SIG-M5 treated with dmso at 0.1 percent for 504 hours (cell line): Measurements from ENCODE around the gene KRT72.
"Not testable (repeated sequence)": the region's sequence is repeated elsewhere in the genome, so short reads cannot be mapped to it uniquely, and the experiment has no call there.

Experiments used
- DNase-seq: peaks from one replicate; lab custom pipeline; 2025; ENCODE audit not compliant: unreplicated experiment; lab: John Stamatoyannopoulos, UW

Gene KRT72

DNA sequence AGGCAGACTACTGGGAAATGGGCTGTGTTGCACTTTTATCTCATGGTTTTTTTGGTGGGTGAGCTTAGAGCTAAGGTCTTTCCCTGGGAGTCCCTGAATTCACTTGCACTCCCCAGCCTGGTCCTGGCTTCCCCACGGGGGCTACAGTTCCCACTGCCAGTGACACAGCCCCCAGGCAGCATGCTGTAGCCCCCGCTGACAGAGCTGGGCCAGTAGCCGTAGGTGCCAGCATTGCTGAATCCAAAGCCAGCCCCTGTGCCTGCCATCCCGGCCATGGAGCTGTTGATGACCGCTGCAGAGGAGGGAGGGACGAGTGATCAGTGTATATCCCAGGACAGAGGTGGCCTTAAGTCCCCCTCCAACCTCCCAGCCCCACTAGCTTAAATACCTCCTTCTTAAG, 6.9 kb upstream of the KRT72 start:
- no peak for DNase-seq

DNA sequence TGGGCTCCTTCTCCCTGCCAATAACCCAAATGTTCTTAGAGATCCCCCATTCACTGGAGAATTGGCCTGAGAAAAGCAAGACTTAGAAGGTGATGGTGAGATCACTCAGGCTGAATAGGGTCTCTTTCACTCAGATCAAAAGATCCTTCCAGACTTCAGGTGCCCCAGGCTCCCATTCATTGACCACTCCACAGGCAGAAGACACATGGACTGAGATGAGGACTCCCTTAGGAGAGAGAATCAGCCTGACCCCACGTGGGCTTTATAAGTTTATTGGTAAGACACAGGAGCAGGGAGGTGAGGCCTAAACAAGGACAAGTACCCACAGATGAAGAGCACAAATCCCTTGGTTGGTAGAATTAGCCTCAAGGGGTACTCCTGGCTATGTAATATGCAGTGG, 6.1 kb upstream of the KRT72 start:
- no peak for DNase-seq

DNA sequence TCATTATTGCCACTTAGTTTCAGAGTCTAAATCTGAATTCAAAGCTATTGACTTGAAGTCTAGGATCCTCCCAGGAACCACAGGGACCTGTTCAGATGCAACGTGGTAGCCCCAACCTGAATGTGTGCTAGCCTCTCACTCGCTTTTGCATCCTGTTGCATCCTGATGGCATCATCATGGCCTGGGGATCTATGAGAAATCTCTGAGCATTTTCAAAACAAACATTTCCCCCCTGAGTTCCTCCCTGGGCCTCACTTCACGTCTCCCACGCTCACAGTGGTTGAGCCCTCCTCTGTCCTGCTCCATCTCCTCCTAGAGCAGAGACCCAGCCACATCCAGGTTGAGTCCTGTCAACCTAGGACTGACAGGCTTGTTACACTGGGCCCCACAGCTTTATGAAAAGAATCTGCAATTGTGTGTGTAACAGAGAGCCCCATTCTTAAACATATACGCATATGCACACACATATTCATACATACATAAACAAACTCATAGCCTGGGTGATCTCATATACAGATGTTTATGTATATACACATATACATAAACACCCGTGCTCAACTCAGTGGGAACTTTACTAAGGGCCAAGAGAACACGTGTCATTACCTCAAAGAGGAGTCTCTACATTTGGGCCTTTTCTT, 5.4 kb upstream of the KRT72 start:
- DNase-seq = no peak

GRCh38 chr12:52606096-52606495, 4.8 kb upstream of the KRT72 start:
- no peak for DNase-seq

DNA sequence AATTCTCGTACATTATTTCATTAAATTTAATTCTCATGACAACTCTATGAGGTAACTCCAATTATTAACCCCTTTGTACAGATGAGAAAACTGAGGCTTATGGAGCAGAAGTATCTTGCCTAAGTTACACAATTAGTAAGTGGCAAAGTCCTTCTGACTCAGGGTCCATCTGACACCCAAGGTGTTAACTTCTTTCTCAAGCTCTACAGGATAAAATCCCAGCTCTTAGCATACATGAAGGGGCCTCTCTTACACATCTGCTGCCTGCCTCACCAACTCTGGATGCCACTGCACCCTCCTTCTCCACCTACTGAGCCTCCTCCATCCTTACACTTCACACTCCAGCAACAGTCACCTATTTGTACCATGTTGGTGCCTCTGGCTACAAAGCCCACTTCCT, 4.3 kb upstream of the KRT72 start:
- DNase-seq = no peak

DNA sequence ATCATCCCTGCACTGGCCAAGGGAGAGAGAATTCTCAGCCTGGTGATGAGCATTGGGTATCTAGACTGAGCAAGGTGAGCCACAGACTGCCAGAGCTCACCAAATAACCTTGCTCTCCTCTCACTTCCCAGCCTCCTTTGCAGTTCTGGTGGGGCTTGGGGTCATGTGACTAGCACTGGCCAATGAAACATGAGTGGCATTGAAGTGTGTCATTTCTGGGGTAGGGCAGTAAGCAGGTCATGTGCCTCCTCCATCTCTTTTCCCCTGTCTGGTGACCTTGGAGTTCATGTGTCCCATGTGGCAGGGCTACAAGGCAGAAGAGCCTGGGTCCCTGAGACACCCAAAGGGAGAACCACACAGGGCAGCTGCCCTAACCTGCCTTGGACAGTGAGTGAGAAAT, 3.6 kb upstream of the KRT72 start:
- DNase-seq = no peak

GRCh38 chr12:52603314-52603713, 2.1 kb upstream of the KRT72 start:
- no peak for DNase-seq

DNA sequence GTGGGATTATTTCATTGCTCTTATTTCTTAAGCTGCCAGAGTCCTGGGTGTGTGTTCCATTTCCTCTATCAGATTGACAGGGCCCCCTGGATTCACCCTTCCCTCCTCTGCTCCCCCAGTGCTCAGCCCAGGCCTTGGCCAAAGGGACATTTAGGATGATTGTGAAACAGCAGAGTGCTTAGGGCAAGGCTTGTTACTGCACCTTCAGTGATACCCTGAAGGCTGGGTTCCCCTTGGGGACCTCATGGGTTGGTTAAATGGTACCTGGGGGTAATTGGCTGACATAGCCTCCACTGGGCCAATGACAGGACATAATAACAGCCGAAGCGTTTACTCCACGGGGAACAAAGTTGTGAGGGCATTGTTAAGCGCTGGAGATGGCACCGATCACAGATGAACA, 1.3 kb upstream of the KRT72 start:
- no peak for DNase-seq

- no peak for DNase-seq
Measured at GRCh38 chr12:52601671-52602070, 408 bp upstream of the KRT72 start.

DNA sequence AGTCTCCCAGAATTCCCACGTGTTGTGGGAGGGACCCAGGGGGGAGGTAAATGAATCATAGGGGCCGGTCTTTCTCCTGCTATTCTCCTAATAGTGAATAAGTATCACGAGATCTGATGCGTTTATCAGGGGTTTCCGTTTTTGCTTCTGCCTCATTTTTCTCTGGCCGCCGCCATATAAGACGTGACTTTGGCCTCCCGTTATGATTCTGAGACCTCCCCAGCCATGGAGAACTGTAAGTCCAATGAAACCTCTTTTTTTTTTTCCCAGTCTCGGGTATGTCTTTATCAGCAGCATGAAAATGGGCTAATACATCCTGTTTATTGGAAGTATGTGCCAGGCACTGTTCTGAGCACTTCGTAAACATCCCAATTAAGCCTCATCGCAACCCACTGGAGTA, 788 bp downstream of the KRT72 start:
- DNase-seq = no peak

DNA sequence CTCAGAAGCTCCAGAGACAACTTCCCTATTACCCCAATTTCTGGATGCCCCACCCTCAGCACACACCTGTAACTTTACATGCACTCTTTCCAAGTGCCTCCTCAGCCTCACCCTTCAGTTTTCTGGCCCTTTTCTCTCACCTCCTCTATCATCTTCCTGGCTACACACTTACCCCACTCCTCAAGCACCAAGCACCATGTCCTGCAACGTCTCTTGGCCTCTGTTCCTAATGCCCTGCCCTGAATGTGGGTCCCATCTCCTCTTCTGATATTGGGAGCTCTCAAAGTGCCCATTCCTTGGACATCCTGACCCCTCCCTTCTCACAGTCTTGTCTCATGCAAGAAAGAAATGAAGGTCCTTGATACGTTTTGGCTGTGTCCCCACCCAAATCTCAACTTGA, 1.2 kb downstream of the KRT72 start:
- DNase-seq = no peak

DNA sequence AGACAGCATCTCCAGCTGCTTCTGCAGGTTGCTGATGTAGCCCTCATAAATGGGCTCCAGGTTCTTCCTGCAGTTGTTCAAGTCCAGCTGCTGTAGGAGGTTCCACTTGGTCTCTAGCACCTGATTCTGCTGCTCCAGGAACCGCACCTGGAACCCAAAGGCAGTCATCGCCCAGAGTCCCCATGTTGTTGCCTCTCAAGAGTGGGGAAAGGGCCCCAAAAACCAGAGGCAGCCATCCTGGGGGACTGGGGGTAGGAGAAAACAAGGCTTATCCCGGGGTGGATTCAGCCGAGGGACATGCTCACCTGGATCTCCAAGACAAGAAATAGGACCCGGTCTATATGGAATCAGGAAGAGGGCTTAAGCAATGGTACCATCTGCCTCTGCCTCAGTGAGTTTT, 2.3 kb downstream of the KRT72 start:
- DNase-seq = no peak

DNA sequence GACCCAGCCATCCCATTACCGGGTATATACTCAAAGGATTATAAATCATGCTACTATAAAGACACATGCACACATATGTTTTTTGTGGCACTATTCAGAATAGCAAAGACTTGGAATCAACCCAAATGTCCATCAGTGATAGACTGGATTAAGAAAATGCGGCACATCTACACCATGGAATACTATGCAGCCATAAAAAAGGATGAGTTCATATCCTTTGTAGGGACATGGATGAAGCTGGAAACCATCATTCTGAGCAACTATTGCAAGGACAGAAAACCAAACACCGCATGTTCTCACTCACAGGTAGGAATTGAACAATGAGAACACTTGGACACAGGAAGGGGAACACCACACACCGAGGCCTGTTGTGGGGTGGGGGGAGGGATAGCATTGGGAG, 7.0 kb downstream of the KRT72 start:
- DNase-seq = not testable (repeated sequence)

GRCh38 chr12:52591521-52591920, 9.7 kb downstream of the KRT72 start:
- no peak for DNase-seq

DNA sequence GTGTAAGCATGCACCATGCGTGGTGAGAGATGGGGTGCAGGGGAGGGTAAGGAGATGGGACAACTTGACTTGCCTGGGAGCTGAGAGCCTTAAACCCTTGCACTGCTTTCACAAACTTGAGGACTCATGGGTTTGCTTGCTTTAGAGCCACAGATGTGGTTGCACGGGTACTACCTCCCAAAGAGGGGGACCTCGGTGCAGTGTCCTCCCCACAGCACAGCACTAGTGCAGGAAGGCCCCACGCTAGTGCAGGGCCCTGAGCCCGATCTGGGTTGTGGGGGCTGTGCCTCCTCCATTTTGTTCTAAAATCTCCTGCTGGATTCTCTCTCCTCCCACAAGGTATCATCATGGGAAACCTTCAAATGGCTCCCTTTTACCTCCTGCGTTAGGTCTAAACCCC, 11.2 kb downstream of the KRT72 start:
- DNase-seq = no peak

DNA sequence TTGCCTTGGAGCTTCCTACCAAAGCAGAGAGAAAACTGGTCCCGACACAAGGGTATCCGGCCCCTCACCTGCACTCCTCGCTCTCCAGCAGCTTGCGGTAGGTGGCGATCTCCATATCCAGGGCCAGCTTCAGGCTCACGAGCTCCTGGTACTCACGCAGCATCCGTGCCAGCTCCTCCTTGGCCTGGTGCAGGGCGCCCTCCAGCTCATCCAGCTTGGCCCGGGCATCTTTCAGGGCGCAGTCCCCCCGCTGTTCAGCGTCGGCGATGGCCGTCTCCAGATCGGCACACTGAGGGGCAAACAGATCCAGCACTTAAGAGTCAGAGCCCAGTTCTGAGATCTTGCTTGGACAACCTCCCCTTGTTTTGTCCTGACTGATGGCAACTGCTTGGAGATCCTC, 13.7 kb downstream of the KRT72 start:
- no peak for DNase-seq

GRCh38 chr12:52585946-52586345, 15.3 kb downstream of the KRT72 start:
- DNase-seq = no peak

DNA sequence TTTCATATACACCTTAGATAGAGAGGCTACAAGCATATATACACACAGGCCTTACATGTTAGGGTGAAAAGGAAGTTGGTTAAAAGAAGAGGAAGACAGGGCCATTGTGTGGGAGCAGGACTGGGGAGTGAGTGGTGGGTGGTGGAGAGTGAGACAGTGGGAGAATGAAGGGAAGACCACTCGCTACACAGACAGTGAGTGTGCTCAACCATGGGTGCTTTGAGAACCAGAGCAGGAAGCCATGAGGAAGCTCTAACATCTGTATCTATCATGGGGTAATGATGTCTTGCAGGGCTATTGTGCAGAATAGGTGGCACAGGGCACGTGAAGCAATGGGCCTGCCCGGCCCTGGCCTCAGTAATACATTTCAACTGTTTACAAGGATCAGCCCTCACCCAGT, 16.2 kb downstream of the KRT72 start:
- no peak for DNase-seq

DNA sequence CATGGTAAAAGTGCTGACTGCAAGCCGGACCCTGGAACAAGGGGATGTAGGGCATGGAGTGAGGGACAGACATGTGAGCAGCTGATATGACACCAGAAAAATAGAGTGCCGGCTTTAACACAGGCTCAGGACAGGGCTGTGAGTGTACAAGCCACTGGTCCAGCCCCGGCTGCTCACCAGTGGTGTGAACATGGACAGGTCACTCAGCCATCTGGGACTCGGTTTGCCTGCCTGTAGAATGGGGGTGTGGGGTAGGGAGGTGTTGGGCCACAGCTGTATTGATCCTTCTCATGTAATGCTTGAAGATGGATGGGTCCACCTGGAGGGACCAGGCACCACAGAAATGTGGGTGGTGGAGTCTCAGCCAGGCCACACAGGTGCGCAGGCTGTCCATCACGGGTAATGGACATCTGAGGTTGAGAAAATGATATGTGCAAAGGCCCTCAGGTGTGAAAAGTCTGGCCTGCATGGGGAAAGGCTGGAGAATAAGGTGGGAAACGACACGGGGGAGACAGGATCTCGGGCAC, 17.0 kb downstream of the KRT72 start:
- no peak for DNase-seq

GRCh38 chr12:52582971-52583456, 18.2 kb downstream of the KRT72 start:
- DNase-seq = peak; percentile 66

DNA sequence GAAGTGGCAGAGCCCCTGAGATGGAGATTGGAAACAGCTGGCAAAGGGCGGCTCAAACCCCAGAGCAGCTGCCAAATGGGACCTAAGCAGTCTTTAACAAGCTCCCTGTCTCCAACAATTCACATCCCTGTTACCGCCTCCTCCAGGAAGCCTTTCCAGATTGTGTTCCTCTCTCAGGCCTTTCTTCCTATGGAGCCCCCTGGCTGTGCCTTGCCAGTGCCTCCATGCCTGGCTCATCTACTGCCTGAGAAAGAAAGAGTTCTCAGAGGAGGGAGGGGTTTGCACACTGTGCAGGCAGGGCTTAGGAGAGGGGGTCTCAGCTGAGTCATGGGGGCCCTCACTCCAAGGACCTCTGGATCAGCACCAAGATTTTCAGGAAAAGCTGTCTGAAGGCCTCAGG, 18.8 kb downstream of the KRT72 start:
- no peak for DNase-seq

DNA sequence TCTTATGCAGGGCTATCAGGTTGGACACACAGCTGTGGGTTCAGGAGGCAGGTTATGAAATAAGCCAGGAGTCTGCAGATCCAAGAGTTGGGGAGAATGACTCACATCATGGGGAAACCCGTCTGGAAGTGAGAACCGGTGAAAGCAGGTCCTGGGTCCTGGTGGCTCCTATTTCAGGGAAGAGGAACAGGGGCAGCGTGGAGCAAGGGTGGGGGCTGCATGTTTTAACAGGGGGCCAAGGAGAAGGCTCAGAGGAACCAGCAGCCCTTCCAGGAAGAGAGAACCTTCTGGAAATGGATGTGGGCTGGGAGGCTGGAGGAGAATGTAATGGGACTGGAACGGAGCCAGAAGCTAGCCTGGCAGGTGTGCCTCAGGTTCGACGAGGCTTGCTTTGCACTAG, 19.8 kb downstream of the KRT72 start:
- no peak for DNase-seq

DNA sequence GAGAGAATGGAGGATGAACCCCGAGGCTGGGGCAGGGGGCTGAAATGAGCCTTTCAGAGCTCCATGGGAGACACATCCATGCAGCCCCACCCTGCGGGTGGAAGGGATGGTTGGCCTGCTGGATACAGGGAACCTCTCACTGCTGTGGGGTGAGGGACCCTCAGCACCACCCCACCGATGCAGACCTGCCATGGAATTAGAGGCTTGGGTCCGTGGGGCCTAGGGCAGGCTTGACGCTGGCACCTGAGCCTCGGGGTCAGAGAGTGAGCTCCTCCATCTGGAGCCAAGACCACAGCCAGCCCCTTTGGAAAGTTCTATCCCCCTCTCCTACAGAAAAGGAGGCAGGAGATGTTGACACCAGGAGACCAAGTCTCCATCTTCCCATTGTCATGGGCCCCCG, 20.2 kb downstream of the KRT72 start:
- DNase-seq = no peak
